GM13976 (cell line): ENCODE measurements around the gene PARP16.

Experiments used
- DNase-seq: peaks from one replicate; pipeline ENCODE4 v3.0.0; 2012; ENCODE audit warnings: low spot score
- in situ Hi-C: fragments of 300-500 bp; cut with MboI; formaldehyde crosslinking; loops from one replicate; pipeline ENCODE4 v1.12.0; 2022; ENCODE audit warnings: low sequenced_read_pairs, mixed read lengths, inconsistent platforms; ENCODE audit not compliant: unreplicated experiment
- TF ChIP-seq, protein P1 (sequence below): IDR thresholded peaks from 2 replicates; pipeline ENCODE4 v1.5.1; 2012; ENCODE audit warnings: borderline replicate concordance, mild to moderate bottlenecking; ENCODE audit not compliant: insufficient read depth; ENCODE audit errors: extremely low read depth, missing control alignments, control extremely low read depth

PARP16 gene

DNA sequence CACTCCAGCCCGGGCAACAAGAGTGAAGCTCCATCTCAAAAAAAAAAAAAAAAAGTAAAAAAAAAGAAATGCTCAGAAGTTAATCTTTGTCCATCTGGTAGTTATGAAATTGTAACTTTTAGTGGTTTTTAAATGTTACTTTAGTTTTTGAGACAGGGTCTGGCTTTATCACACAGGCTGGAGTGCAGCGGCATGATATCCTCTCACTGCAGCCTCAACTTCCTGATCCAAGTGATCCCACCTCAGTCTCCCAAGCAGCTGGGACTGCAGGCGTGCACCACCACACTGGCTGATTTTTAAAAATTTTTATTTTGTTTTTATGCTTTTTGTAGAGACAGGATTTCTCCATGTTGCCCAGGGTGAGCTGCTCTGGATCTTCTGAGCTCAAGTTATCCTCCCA lies 19.1 kb upstream of the PARP16 start:
- TF ChIP-seq, protein P1, sequence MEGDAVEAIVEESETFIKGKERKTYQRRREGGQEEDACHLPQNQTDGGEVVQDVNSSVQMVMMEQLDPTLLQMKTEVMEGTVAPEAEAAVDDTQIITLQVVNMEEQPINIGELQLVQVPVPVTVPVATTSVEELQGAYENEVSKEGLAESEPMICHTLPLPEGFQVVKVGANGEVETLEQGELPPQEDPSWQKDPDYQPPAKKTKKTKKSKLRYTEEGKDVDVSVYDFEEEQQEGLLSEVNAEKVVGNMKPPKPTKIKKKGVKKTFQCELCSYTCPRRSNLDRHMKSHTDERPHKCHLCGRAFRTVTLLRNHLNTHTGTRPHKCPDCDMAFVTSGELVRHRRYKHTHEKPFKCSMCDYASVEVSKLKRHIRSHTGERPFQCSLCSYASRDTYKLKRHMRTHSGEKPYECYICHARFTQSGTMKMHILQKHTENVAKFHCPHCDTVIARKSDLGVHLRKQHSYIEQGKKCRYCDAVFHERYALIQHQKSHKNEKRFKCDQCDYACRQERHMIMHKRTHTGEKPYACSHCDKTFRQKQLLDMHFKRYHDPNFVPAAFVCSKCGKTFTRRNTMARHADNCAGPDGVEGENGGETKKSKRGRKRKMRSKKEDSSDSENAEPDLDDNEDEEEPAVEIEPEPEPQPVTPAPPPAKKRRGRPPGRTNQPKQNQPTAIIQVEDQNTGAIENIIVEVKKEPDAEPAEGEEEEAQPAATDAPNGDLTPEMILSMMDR: no peak
- no peak for DNase-seq
- in situ Hi-C loops: no loop called here

DNA sequence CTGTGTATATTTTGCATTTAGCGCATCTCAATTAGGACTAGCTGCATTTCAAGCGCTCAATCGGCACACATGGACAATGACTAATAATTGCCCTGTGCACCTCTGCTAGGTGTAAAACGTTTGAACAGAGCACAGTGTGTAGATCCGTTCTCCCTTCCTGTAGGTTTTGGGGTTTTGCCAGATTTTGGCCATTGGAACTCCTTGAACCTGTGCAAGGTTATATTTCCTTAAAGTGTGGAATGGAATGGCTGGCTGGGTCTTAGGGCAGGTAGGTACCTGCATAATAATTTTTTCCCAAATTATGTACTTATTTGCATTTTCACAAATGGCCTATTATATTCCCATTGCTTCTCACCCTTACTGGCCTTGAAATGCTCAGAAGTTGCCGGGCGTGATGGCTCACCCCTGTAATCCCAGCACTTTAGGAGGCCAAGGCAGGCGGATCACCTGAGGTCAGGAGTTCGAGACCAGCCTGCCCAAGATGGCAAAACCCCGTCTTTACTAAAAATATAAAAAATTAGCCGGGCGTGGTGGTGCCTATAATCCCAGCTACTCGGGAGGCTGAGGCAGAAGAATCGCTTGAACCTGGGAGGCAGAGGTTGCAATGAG lies 18.6 kb upstream of the PARP16 start:
- no peak for DNase-seq
- in situ Hi-C loops: no loop called here
- TF ChIP-seq, protein P1: no peak

DNA sequence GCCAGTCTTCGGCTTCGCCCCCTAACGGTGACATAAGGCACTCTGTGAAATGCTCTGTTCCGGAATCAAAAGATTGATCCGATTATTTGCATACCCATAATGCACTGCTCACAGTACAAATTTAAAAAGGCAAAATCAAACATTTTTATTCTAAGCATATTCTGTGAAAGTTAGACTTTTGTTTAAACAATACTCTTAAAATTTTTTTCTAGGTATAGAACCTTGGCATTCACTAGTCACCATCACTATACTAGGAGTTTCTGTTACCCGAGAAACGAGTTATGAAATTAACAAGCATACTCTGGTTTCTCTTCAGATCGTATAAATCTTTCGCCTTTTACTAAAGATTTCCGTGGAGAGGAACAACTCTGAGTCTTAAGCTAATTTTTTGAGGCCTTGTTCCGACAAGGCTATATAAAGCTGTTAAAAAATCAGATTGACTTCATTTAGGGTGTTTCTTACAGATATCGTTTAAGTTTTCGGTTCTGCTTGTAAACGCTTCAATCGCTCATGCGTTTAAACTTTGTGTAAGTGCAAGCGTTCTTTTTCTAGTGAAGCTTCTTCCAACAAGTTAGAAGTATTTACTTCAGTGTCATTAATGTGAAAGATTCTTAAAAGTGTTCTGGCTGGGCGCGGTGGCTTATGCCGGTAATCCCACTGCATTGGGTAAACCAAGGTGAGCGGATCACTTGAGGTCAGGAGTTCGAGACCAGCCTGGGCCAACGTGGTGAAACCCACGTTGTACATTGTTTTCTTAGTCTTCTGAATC lies 17.9 kb upstream of the PARP16 start, which contains the start of gene RNU5B-1:
RNU5B-1 (plus strand) TSS at position 297 of the 769 bp plus-strand sequence.
- in situ Hi-C loops: no loop called here
- TF ChIP-seq, protein P1: peak; percentile 81
- DNase-seq: peak; percentile 82

DNA sequence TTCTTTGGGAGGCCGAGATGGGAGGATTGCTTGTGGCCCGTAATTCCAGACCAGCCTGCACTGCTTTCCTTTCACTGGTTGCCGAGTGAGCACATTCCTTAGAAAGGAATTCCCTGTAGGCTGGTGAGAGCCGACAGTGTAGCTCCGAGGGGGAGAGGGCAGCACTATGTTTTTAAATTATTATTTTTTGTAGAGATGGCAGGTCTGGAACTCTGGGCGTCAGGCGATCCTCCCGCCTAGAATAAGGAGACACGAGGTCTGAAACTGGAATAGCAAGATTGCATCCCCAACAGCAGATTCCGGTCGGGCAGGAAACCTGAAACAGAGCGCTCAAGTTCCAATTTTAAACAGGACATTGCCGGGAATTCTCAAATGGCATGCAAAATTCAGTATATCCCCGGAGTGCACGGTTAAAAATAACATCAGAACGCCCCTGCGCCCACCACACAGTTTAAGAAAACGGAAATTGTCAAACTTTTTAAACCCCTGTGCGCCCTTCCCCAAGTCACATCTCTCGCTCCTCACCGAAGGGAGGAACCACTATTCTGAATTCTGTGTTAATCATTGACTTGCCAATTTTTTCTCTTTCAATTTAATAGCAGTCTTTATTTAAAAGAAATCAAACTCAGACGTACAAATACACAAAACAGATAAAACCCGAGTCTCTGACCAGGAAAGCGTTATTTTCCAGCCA lies 17.2 kb upstream of the PARP16 start:
- TF ChIP-seq, protein P1: no peak
- DNase-seq: no peak
- in situ Hi-C loops: no loop called here

DNA sequence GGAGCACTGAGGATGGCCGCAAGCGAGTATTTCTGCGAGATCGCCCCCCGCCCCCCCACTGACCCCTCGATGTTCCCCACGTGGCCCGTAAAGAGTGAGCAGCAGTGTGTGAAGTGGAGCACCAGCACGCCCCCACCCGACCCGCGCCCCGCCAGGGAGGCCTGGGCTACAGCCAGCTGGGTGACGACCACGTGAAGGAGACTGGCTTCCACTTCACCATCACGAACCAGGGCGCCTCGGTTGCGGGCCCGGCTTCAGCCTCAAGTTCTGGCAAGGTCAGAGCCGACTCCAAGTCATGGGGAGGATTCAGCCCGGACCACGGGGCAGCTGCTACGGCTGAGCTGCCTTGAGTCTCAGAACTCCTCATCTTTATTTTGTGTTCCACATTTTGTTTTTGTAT lies 15.4 kb upstream of the PARP16 start:
- no peak for DNase-seq
- in situ Hi-C loops: no loop called here
- TF ChIP-seq, protein P1: no peak

DNA sequence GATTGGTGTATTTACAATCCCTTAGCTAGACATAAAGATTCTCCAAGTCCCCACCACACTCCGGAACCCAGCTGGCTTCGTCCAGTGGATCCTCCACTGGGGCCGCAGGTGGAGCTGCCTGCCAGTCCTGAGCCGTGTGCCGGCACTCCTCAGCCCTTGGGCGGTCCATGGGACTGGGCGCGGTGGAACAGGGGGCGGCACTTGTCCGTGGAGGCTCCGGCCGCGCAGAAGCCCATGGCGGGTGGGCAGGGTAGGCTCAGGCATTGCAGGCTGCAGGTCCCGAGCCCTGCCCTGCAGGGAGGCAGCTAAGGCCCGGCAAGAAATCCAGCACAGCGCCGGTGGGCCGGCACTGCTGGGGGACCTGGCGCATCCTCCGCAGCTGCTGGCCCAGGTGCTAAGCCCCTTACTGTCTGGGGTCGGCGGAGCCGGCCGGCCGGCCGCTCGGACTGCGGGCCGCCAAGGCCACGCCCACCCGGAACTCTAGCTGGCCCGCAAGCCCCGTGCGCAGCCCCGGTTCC lies 14.3 kb upstream of the PARP16 start:
- DNase-seq: no peak
- in situ Hi-C loops: no loop called here
- TF ChIP-seq, protein P1: no peak
